OCI-LY7 (cell line): ENCODE results near the gene FAM120A.

Source experiments
- CTCF ChIP-seq: fragments of 200-600 bp; sonication (generic); conservative IDR thresholded peaks from 2 replicates; pipeline ENCODE4 v1.5.1; 2014; ENCODE audit warnings: mild to moderate bottlenecking, antibody characterized with exemption, low read length, moderate library complexity, mixed read lengths
- EZH2phosphoT487 ChIP-seq: fragments of 200-600 bp; sonication (generic); IDR thresholded peaks from 2 replicates; pipeline ENCODE4 v1.6.1; 2018; ENCODE audit warnings: low read depth, borderline replicate concordance, mild to moderate bottlenecking, mixed run types, antibody characterized with exemption, low read length, moderate library complexity, mixed read lengths

GRCh38 chr9:93503381-93503780, 51.9 kb downstream of the FAM120A start:
- TF ChIP-seq CTCF: no peak
- no peak for TF ChIP-seq EZH2phosphoT487
